Measurements from ENCODE around the gene MYO7B.

GRCh38 chr2:127589358-127589757, 53.9 kb downstream of the MYO7B start:
- TF ChIP-seq CTCF (IDR thresholded peaks at IDR 0.05 in 4 of 5, conservative IDR thresholded peaks at IDR 0.05 in 1 of 5), result no peak
- TF ChIP-seq POLR2A (IDR thresholded peaks at IDR 0.05), result no peak
